GM18909 (cell line): ENCODE data around the gene TUBD1.
A peak's percentile ranks its signal among the peaks of the same experiment; 100 is the strongest.
"Not testable (repeated sequence)": the region's sequence is repeated elsewhere in the genome, so short reads cannot be mapped to it uniquely, and the experiment has no call there.

ENCODE experiments used
- ATAC-seq: cut with Tn5 transposase; IDR thresholded peaks from one replicate; pipeline ENCODE4 v1.9.1; 2021; ENCODE audit warnings: mild to moderate bottlenecking; ENCODE audit not compliant: unreplicated experiment, poor library complexity

The TUBD1 gene

GRCh38 chr17:59846394-59847165 lies 46.2 kb downstream of the TUBD1 start:
- ATAC-seq, result peak; percentile 49

GRCh38 chr17:59845595-59846393 lies 46.9 kb downstream of the TUBD1 start:
- no peak for ATAC-seq

- ATAC-seq, result no peak
Measured at GRCh38 chr17:59844884-59845594, 47.7 kb downstream of the TUBD1 start.

GRCh38 chr17:59842901-59843652 lies 49.7 kb downstream of the TUBD1 start:
- ATAC-seq, result peak; percentile 51

- not testable (repeated sequence) for ATAC-seq
Measured at GRCh38 chr17:59841882-59842263, 50.9 kb downstream of the TUBD1 start.

DNA sequence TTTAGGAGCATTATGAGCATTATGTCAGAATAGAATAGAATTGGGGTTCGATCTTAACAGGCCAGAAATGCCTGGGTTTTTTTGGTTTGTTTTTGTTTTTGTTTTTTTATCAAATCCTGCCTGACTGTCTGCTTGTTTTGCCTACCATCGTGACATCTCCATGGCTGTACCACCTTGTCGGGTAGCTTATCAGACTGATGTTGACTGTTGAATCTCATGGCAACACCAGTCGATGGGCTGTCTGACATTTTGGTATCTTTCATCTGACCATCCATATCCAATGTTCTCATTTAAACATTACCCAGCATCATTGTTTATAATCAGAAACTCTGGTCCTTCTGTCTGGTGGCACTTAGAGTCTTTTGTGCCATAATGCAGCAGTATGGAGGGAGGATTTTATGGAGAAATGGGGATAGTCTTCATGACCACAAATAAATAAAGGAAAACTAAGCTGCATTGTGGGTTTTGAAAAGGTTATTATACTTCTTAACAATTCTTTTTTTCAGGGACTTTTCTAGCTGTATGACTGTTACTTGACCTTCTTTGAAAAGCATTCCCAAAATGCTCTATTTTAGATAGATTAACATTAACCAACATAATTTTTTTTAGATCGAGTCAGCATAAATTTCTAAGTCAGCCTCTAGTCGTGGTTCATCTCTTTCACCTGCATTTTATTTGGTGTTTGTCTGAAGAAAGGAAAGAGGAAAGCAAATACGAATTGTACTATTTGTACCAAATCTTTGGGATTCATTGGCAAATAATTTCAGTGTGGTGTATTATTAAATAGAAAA lies 51.5 kb downstream of the TUBD1 start:
- not testable (repeated sequence) for ATAC-seq

GRCh38 chr17:59840329-59841090 lies 52.2 kb downstream of the TUBD1 start:
- no peak for ATAC-seq

DNA sequence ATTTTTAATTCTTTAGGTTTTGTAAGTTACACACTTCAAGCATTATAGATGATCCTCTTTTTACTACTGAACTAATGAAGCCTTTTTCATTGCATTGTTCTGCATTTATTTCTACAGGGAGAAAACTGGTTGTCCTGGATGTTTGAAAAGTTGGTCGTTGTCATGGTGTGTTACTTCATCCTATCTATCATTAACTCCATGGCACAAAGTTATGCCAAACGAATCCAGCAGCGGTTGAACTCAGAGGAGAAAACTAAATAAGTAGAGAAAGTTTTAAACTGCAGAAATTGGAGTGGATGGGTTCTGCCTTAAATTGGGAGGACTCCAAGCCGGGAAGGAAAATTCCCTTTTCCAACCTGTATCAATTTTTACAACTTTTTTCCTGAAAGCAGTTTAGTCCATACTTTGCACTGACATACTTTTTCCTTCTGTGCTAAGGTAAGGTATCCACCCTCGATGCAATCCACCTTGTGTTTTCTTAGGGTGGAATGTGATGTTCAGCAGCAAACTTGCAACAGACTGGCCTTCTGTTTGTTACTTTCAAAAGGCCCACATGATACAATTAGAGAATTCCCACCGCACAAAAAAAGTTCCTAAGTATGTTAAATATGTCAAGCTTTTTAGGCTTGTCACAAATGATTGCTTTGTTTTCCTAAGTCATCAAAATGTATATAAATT lies 53.0 kb downstream of the TUBD1 start:
- ATAC-seq, result no peak

DNA sequence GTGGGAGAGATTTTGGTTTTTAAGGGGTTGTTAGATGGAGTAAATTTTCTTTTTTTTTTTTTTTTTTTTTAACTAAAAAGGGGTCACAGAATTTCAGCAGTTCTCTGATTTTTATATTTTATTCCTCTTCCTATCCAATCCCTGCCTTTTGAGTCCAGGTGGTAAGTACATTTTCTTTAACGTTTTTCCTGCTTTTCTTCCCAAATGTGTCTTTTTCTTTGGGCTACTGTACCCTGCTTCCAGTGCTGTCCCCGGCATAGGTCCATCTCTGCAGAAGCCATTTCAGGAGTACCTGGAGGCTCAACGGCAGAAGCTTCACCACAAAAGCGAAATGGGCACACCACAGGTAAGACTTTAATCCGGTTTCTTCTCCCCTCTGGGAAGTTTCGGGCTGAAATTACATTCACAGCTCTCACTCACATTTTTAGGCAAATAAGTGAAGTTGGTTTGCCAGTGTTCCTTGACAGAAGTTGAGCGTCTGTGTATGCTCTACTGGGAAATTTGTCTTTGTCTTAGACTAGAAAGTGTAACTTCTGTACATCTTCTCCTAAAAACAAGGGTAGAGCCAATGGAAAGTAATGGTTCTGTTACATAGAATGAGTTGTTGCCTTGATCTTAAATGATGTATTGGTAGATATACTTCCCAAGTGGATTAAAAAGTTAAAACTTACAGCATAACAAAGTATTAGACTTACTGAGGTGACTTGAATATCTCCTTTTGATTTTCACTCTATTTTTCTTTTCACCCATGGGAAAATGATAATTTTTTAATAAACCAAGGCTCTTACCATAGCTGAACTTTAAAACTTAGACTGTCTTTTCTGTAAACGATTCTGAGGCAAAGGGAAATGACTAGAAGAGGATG lies 54.5 kb downstream of the TUBD1 start:
- no peak for ATAC-seq

GRCh38 chr17:59837308-59838051 lies 55.3 kb downstream of the TUBD1 start:
- ATAC-seq, result peak; percentile 75

DNA sequence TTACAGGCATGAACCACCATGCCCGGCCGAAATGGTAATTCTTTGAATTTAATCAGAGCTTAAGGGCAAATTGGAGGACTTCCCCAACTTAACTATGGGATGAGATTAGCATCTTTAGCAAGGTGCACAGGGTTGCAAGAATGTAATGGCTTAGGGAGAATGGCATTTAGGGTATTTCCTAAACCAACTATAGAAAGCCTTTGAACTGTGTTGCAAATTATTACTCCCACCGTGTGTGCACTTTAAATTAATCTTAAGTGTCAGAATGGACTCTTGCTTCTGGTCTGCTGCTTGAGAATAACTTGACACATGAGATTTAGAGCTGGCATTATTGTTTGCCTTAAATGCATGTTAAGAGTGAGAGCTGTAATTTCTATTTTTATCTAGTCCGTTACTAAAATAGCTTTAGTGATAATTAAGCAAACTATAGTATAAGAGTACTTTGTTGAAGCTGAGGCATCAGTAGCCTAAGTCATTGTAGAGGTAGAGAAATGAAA lies 59.8 kb downstream of the TUBD1 start:
- ATAC-seq, result no peak

DNA sequence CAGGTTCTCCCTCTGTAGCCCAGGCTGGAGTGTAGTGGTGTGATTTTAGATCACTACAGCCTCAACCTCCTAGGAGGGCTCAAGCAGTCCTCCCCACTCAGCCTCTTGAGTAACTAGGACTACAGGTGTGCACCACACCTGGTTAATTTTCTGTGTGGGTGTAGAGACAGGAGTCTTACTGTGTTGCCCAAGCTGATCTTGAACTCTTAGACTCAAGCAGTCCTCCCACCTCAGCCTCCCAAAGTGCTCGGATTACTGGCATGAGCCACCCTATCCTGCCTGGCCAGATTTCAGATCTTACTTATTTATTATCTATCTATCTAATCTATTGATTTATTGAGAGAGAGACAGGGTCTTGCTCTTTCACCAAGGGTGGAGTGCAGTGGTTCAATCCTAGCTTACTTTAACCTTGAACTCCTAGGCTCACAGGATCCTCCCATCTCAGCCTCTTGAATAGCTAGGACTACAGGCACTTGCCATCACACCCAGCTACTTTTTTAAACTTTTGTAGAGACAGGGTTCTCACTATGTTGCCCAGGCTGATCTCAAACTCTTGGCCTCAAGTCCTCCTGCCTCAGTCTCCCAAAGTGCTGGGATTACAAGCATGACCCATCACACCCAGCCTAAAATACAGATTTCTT lies 61.8 kb downstream of the TUBD1 start:
- ATAC-seq, result no peak

GRCh38 chr17:59830007-59830630 lies 62.6 kb downstream of the TUBD1 start:
- ATAC-seq, result no peak

DNA sequence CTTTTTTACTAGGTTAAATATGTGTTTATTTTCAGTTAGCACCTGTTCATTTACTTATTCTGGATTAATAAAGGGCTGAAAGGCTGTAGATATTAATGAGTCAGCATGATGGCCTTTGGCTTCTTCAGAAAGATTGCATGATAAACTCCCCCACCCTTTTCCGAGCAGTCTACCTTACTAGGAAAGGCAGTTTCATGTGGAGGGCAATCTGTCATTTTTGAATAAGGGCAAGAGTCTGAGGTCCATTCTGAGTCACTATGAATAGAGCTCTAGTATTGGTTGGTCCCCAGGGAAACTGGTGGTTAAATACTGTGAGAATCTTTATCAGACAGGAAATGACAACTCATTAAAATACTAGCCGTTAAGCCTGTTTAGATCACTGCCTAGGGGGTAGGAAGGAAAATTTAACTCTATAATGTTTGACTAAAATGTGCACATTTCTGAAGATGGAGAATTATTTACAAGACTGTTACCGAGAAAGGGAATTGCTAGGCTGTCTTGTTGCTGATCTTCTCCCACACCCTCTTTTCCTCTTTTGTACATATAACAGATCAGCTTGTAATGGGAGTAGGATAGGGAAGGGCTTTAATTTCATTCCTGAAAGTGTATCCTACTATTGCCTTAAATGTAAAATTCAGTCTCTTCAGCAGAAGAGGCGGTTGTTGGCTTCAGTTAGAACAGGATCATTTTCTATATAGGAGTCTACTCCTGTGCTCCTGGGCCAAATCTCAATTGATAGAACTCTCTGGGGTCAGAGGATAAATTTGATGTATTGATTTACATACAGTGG lies 63.3 kb downstream of the TUBD1 start:
- ATAC-seq, result peak; percentile 62

DNA sequence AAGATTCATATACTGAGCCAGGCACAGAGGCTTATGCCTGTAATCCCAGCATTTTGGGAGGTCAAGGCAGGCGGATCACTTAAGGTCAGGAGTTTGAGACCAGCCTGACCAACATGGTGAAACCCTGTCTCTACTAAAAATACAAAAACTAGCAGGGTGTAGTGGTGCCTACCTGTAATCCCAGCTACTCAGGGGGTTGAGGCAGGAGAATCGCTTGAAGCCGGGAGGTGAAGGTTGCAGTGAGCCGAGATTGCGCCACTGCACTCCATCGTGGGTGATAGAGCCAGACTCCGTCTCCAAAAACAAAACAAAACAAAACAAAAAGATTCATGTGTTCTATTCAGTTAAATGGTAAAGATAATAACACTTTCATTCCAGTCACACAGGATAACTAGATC lies 63.9 kb downstream of the TUBD1 start:
- ATAC-seq, result not testable (repeated sequence)
